K562 (cell line): ENCODE measurements around the gene IRS4. TPM values are rescaled to one million over a fixed set of nuclear protein-coding genes. Genes with fewer than 3 reads are reported as not detected.

Experiments used
- ATAC-seq: fragments of 200-7000 bp; cut with Tn5 transposase; 3 replicates; pipeline ENCODE4 v1.9.1; 2020; ENCODE audit warnings: moderate library complexity
- BruUV-seq: library from RNA; stranded (reverse); fragments of 400-500 nt; replicated peaks from 2 replicates; lab custom pipeline; 2021; lab: Mats Ljungman, UMichigan
- CTCF ChIA-PET: fragments of 300-600 bp; formaldehyde crosslinking; extraction: SDS; loops from one replicate; lab custom pipeline; 2021; ENCODE audit warnings: low intra/inter-chr PET ratio; lab: Yijun Ruan, JAX
- POLR2A ChIA-PET: fragments of 300-600, 350-650 bp; sonication (Branson Sonifier 250); formaldehyde crosslinking; extraction: SDS; loops from one replicate; lab custom pipeline; 2021; ENCODE audit warnings: antibody characterized with exemption, inconsistent platforms; lab: Yijun Ruan, JAX
- DNase-seq, 4 experiments: peaks; one replicate each; pipeline versions ENCODE4 v3.0.0 to v3.0.0-alpha.2; 2011 to 2018; ENCODE audit warnings: low spot score in 3 of 4, mixed read lengths in 3 of 4; ENCODE audit errors: extremely low read depth in 1 of 4
- FAIRE-seq: peaks from 2 replicates; lab custom pipeline; 2011; peaks lifted over from hg19 to GRCh38; lab: Jason Lieb, UNC
- H2AFZ ChIP-seq: 2 replicates; pipeline ENCODE4 v1.6.0; 2011; ENCODE audit warnings: low read depth, low read length, control low read depth, inconsistent platforms
- H3K27ac ChIP-seq: fragments of 200-600 bp; 3 replicates; pipeline ENCODE4 v1.8.0; 2011; ENCODE audit warnings: low read depth, mild to moderate bottlenecking, control low read depth, inconsistent platforms, low read length, moderate library complexity, mixed read lengths; ENCODE audit errors: extremely low read depth
- H3K27me3 ChIP-seq, 2 experiments: fragments of 300-600 bp in 1 of 2; 2 replicates in 1 of 2; 3 replicates in 1 of 2; pipeline versions ENCODE4 v1.6.0 to v1.8.0; 2011; ENCODE audit warnings: inconsistent platforms in 2 of 2, low read length in 2 of 2, mild to moderate bottlenecking in 1 of 2, mixed read lengths in 1 of 2, moderate library complexity in 1 of 2; ENCODE audit not compliant: control insufficient read depth in 2 of 2, insufficient read depth in 2 of 2
- H3K36me3 ChIP-seq: fragments of 300-600 bp; 3 replicates; pipeline ENCODE4 v1.8.0; 2011; ENCODE audit warnings: mild to moderate bottlenecking, low read length, inconsistent platforms; ENCODE audit not compliant: control insufficient read depth, insufficient read depth
- H3K4me1 ChIP-seq, 2 experiments: fragments of 200-600 bp in 1 of 2; replicated peaks in 1 of 2; 2 replicates in 1 of 2; 3 replicates in 1 of 2; pipeline versions ENCODE4 v1.5.1 to v1.8.0; 2011; ENCODE audit warnings: inconsistent platforms in 2 of 2, low read length in 2 of 2, mild to moderate bottlenecking in 1 of 2, mixed read lengths in 1 of 2, moderate library complexity in 1 of 2; ENCODE audit not compliant: control insufficient read depth in 2 of 2, insufficient read depth in 2 of 2
- H3K4me2 ChIP-seq: 2 replicates; pipeline ENCODE4 v1.6.1; 2011; ENCODE audit warnings: low read length, control low read depth, inconsistent platforms, mixed read lengths; ENCODE audit not compliant: insufficient read depth
- H3K4me3 ChIP-seq: fragments of 200-600 bp; sonication (generic), shearing (Covaris generic); 2 replicates; pipeline ENCODE4 v1.5.1; 2016; ENCODE audit warnings: control low read depth, inconsistent platforms
- H3K79me2 ChIP-seq: fragments of 200-600 bp; 3 replicates; pipeline ENCODE4 v1.8.0; 2011; ENCODE audit warnings: low read length, inconsistent platforms; ENCODE audit not compliant: control insufficient read depth, insufficient read depth
- H3K9ac ChIP-seq, 2 experiments: 2 replicates each; pipeline versions ENCODE4 v1.6.0 to v1.6.1; 2011; ENCODE audit warnings: low read depth in 2 of 2, low read length in 2 of 2, control low read depth in 1 of 2, inconsistent platforms in 1 of 2, mild to moderate bottlenecking in 1 of 2, mixed read lengths in 1 of 2; ENCODE audit not compliant: insufficient read depth in 1 of 2
- H3K9me1 ChIP-seq: one replicate; pipeline ENCODE4 v1.6.0; 2011; ENCODE audit warnings: inconsistent platforms, mild to moderate bottlenecking, low read length, moderate library complexity; ENCODE audit not compliant: control insufficient read depth, insufficient read depth
- H3K9me3 ChIP-seq: replicated peaks from 2 replicates; pipeline ENCODE4 v1.5.1; 2011; ENCODE audit warnings: low read depth, low read length, inconsistent platforms; ENCODE audit not compliant: control insufficient read depth, insufficient read depth
- H4K20me1 ChIP-seq: replicated peaks from 2 replicates; pipeline ENCODE4 v1.6.1; 2011; ENCODE audit warnings: low read length, inconsistent platforms, mixed read lengths; ENCODE audit not compliant: control insufficient read depth, insufficient read depth
- FOXJ2 ChIP-seq: fragments of 200-800 bp; sonication (Bioruptor generic); IDR thresholded peaks from 2 replicates; pipeline ENCODE4 v1.6.1; 2016; ENCODE audit warnings: missing genetic modification characterization, missing compliant biosample characterization
- PHF8 ChIP-seq: fragments of 200-600 bp; sonication (generic); IDR thresholded peaks from 2 replicates; pipeline ENCODE4 v1.6.1; 2012; ENCODE audit warnings: mixed run types, mild to moderate bottlenecking, inconsistent platforms, low read length, moderate library complexity, borderline replicate concordance
- ZBTB1 ChIP-seq: sonication (generic); formaldehyde crosslinking; IDR thresholded peaks from 2 replicates; pipeline ENCODE4 v1.8.1; 2023; ENCODE audit warnings: missing genetic modification reagents, low read depth, mild to moderate bottlenecking, borderline replicate concordance
- ZBTB8A ChIP-seq: fragments of 450-650 bp; IDR thresholded peaks from 2 replicates; pipeline ENCODE4 v1.6.1; 2018; ENCODE audit warnings: mild to moderate bottlenecking, moderate library complexity; ENCODE audit not compliant: partially characterized antibody
- ZNF311 ChIP-seq: fragments of 250-450 bp; sonication (Bioruptor Pico); IDR thresholded peaks from 2 replicates; pipeline ENCODE4 v1.4.0; 2020; ENCODE audit warnings: mild to moderate bottlenecking, moderate library complexity
- WGBS: fragments of 100-300 bp; shearing (Covaris generic); methylation state at CpG from one replicate; pipeline ENCODE4 v1.1.6; 2016; ENCODE audit warnings: low coverage, mixed read lengths; ENCODE audit not compliant: insufficient coverage; ENCODE audit errors: missing lambda C conversion rate; 5-methylcytosine and 5-hydroxymethylcytosine counted together
- in situ Hi-C: fragments of 300-500 bp; cut with MboI; formaldehyde crosslinking; loops from 4 replicates; pipeline ENCODE4 v1.15.0; 2018; ENCODE audit warnings: inconsistent platforms, mixed read lengths
- intact Hi-C: fragments of 100-400 bp; cut with micrococcal nuclease; formaldehyde crosslinking; loops from 2 replicates; pipeline ENCODE4 v1.14.2; 2022
- polyA plus RNA-seq, 8 experiments: library from polyadenylated mRNA; depleted of rRNA in 4 of 8; stranded (reverse) in 5 of 8; unstranded in 3 of 8; fragments of >200 nt; fragmentation: Nextera tagmentation in 2 of 8; fragmentation: Illumina TruSeq in 1 of 8; extraction: Ambion mirVana in 2 of 8; extraction: Trizol in 1 of 8; gene quantifications; 2 replicates each; pipeline versions ENCODE4 v1.2.1 to v1.2.3, GENCODE V29; 2011 to 2014; ENCODE audit warnings: inconsistent platforms in 1 of 8, missing spikeins in 1 of 8
- total RNA-seq, 7 experiments: library from RNA; depleted of rRNA in 6 of 7; stranded (reverse); fragments of >200 nt in 6 of 7; fragmentation: Illumina TruSeq in 2 of 7; extraction: Trizol in 2 of 7; gene quantifications; 2 replicates each; pipeline versions ENCODE4 v1.2.1 to v1.2.3, GENCODE V29; 2011 to 2021; ENCODE audit warnings: low replicate concordance in 1 of 7
- TF ChIP-seq, protein P1 (sequence below): fragments of 450-650 bp; formaldehyde crosslinking; IDR thresholded peaks from 2 replicates; pipeline ENCODE4 v1.4.0; 2020; ENCODE audit warnings: mild to moderate bottlenecking, moderate library complexity
- TF ChIP-seq, protein P2 (sequence below): fragments of 250-450 bp; sonication (Bioruptor Pico); IDR thresholded peaks from 2 replicates; pipeline ENCODE4 v1.5.1; 2021; ENCODE audit warnings: mild to moderate bottlenecking

Gene IRS4
- total and polyA plus RNA-seq, 9 of the 15 experiments (the other 6 are each of a cell fraction or from before 2014, with no cell fraction given), result not detected

DNA sequence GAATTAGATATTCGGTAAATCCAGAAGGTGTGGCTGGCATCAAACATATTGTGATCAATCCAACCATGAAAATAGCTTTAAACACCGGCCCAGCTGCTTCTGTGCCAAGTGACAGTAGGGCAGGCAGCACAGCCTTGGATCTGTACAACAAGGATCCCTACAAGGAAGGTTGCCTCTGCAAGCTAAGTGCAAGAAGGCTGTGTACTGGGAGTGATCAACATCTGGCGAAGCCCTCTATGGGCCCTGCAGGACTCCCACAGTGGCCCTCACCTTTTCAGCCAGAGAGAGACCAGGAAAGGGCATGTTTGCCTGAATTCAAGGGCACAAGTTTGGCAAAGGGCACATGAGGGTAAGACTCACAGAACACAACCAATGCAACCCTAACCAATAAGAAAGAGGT is 9.6 kb downstream of the IRS4 start:
- ATAC-seq (no peak), FAIRE-seq (no peak), DNase-seq (no peak)
- H3K9me1 ChIP-seq, result no peaks in the 10 kb centered on the region
- no peaks in the 10 kb centered on the region for H3K36me3 ChIP-seq
- H3K79me2 ChIP-seq, result no peaks in the 10 kb centered on the region
- H4K20me1 ChIP-seq, result no peaks in the 10 kb centered on the region
- no peak overlapping the region for H3K9ac ChIP-seq
- no peaks in the 10 kb centered on the region for H3K4me1 ChIP-seq
- no peak overlapping the region for H3K27ac ChIP-seq
- CTCF ChIA-PET, result no interaction called here
- BruUV-seq, result no TSS peak
- intact Hi-C loops (no loop called here), in situ Hi-C loops (no loop called here)
- 0% methylated on average over 3 of the region's 3 CpGs for WGBS
- H3K4me2 ChIP-seq, result no peak overlapping the region
- no peak overlapping the region for H2AFZ ChIP-seq
- H3K9me3 ChIP-seq, result no peaks in the 10 kb centered on the region
- POLR2A ChIA-PET, result no interaction called here
- no peak overlapping the region for H3K4me3 ChIP-seq
- TF ChIP-seq, protein P1, sequence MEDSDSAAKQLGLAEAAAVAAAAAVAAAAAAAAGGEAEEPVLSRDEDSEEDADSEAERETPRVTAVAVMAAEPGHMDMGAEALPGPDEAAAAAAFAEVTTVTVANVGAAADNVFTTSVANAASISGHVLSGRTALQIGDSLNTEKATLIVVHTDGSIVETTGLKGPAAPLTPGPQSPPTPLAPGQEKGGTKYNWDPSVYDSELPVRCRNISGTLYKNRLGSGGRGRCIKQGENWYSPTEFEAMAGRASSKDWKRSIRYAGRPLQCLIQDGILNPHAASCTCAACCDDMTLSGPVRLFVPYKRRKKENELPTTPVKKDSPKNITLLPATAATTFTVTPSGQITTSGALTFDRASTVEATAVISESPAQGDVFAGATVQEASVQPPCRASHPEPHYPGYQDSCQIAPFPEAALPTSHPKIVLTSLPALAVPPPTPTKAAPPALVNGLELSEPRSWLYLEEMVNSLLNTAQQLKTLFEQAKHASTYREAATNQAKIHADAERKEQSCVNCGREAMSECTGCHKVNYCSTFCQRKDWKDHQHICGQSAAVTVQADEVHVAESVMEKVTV, result no peak
- TF ChIP-seq, protein P2, sequence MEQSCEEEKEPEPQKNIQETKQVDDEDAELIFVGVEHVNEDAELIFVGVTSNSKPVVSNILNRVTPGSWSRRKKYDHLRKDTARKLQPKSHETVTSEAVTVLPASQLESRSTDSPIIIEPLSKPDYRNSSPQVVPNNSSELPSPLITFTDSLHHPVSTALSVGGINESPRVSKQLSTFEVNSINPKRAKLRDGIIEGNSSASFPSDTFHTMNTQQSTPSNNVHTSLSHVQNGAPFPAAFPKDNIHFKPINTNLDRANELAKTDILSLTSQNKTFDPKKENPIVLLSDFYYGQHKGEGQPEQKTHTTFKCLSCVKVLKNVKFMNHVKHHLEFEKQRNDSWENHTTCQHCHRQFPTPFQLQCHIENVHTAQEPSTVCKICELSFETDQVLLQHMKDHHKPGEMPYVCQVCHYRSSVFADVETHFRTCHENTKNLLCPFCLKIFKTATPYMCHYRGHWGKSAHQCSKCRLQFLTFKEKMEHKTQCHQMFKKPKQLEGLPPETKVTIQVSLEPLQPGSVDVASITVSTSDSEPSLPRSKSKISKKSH (CRISPR knock-in tag), result no peak
- TF ChIP-seq ZBTB1 (CRISPR knock-in tag), result no peak
- TF ChIP-seq ZBTB8A, result no peak
- no peak for TF ChIP-seq ZNF311 (CRISPR knock-in tag)
- TF ChIP-seq PHF8, result no peak
- no peak for TF ChIP-seq FOXJ2
- H3K27me3 ChIP-seq, result no peaks in the 10 kb centered on the region
